GM13976 (cell line): ENCODE results near the gene C10orf88.
A peak's percentile ranks its signal among the peaks of the same experiment; 100 is the strongest.

Source experiments
- DNase-seq: peaks from one replicate; pipeline ENCODE4 v3.0.0; 2012; ENCODE audit warnings: low spot score
- in situ Hi-C: fragments of 300-500 bp; cut with MboI; formaldehyde crosslinking; loops from one replicate; pipeline ENCODE4 v1.12.0; 2022; ENCODE audit warnings: low sequenced_read_pairs, mixed read lengths, inconsistent platforms; ENCODE audit not compliant: unreplicated experiment
- TF ChIP-seq, protein P1 (sequence below): IDR thresholded peaks from 2 replicates; pipeline ENCODE4 v1.5.1; 2012; ENCODE audit warnings: borderline replicate concordance, mild to moderate bottlenecking; ENCODE audit not compliant: insufficient read depth; ENCODE audit errors: extremely low read depth, missing control alignments, control extremely low read depth

The C10orf88 gene

DNA sequence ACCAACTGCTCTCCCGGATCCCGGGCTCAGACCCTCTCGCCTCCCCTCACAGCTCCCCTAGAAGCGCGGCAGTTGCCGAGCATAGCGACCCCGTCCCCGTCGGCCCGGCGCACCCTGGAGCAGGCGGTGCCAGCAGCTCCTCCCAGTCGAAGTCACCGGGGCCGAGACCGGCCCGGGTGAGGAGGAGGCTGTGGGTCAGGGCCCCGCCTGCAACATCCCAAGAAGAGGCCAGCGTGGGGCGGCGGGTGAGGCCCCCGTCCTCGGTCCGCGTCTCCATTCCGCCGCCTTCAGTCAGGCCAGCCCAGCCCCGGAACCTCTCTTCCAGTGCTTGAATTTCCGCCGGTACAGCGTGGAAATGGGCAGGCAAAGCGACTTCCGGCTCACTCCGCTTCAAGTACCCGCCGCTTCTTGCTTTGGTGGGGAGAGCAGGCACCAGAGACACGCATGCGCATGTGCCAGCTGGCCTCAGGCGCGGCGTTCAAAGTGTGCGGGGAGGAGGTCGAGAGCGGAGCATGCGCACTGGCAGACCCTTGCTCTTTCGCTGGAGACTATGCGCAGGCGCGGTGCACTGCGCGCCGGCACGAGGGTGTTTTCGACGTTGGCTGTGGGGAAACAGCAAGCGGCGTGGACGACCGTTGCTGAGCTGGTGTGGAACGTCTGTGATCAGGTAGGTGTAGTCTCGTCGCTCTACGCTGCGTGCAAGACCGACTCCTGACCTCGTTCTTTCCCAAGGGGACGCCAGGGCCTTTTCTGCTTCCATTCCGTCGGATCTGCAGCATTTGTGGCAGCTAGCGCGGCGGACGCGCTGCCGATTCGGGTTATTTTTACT lies at the start of gene C10orf88:
Gene C10orf88, minus strand, starts transcription at position 326 of the 829 bp plus-strand sequence. Its CDS starts 49 bp downstream, at position 277.
- peak; percentile 98 for DNase-seq
- TF ChIP-seq, protein P1, sequence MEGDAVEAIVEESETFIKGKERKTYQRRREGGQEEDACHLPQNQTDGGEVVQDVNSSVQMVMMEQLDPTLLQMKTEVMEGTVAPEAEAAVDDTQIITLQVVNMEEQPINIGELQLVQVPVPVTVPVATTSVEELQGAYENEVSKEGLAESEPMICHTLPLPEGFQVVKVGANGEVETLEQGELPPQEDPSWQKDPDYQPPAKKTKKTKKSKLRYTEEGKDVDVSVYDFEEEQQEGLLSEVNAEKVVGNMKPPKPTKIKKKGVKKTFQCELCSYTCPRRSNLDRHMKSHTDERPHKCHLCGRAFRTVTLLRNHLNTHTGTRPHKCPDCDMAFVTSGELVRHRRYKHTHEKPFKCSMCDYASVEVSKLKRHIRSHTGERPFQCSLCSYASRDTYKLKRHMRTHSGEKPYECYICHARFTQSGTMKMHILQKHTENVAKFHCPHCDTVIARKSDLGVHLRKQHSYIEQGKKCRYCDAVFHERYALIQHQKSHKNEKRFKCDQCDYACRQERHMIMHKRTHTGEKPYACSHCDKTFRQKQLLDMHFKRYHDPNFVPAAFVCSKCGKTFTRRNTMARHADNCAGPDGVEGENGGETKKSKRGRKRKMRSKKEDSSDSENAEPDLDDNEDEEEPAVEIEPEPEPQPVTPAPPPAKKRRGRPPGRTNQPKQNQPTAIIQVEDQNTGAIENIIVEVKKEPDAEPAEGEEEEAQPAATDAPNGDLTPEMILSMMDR: no peak
- in situ Hi-C loops: no loop called here

DNA sequence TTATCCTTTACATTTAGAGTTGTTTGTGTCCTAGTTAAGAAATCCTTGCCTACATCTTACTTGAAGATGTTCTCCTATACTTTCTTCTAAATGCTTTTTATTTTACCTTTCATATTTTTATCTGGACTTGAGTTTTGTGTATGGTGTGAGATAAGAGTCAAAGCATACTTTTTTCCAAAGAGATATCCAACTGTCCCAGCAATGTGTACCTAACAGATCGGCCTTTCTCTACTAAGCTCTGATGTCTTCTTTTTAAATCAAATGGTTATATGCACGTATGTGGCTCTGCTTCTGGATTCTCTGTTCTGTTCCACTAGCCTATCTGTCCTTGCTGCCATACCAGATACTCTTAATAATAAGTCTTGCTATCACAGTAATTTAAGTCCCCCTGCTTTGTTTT lies 47.3 kb upstream of the C10orf88 start:
- in situ Hi-C loops: no loop called here
- DNase-seq: no peak
- TF ChIP-seq, protein P1: no peak

GRCh38 chr10:123000155-123000554 lies 46.1 kb upstream of the C10orf88 start:
- no peak for DNase-seq
- in situ Hi-C loops: no loop called here
- TF ChIP-seq, protein P1: no peak

- TF ChIP-seq, protein P1: no peak
- in situ Hi-C loops: no loop called here
- no peak for DNase-seq
Measured at GRCh38 chr10:122999347-122999746, 45.3 kb upstream of the C10orf88 start.

- TF ChIP-seq, protein P1: no peak
- in situ Hi-C loops: no loop called here
- DNase-seq: no peak
Measured at GRCh38 chr10:122998934-122999333, 44.9 kb upstream of the C10orf88 start.

DNA sequence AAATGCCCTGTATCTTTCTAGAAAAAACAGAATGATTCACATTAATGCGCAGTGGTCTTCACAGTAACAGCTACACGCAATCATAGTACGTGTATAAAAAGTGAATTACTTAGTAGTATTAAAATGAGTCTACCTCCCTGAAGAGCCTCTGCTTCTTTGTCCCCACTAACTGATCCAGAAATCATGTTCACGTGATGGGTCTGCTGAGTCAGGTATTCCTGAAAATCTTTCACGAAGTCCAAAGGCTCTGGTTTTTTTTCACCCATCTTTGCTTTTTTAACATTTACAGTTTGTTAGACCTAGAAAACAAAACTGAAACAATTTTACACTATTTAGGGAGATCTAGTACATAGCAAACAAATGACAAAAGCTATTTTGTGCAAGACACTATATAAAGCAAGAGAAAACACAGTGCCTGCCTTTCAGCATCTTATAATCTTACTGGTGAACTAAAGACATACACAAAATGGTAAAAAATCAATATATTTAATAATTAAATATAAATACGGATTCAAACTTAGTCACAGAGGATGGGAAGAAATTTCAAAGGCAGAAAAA lies 44.4 kb upstream of the C10orf88 start:
- no peak for DNase-seq
- in situ Hi-C loops: no loop called here
- TF ChIP-seq, protein P1: no peak

GRCh38 chr10:122997864-122998263 lies 43.8 kb upstream of the C10orf88 start:
- TF ChIP-seq, protein P1: no peak
- no peak for DNase-seq
- in situ Hi-C loops: no loop called here
